ENCODE measurements around the gene GRM5.

The GRM5 gene

GRCh38 chr11:88576741-88577140 lies 489.0 kb downstream of the GRM5 start:
- Histone ChIP-seq H3K9me3 (ENCODE audit: low read length) (no peaks in the 10 kb centered on the region), H3K27ac (ENCODE audit: low read depth, low read length, poor library complexity, severe bottlenecking) (no peak overlapping the region), H4K20me1 (ENCODE audit: insufficient read depth, low read length) (no peaks in the 10 kb centered on the region), H3K36me3 (ENCODE audit: insufficient read depth, low read length) (no peaks in the 10 kb centered on the region), H3K9ac (ENCODE audit: low read length) (no peak overlapping the region), H3K4me3 (ENCODE audit: low read depth, low read length, poor library complexity, severe bottlenecking) (no peak overlapping the region), H3K4me1 (ENCODE audit: insufficient read depth, low read length, severe bottlenecking) (no peaks in the 10 kb centered on the region), H3K79me2 (ENCODE audit: insufficient read depth, low read length) (no peaks in the 10 kb centered on the region), H3K27me3 (ENCODE audit: insufficient read depth, low read length) (no peaks in the 10 kb centered on the region), H3F3A (ENCODE audit: insufficient read depth, low read length) (no peaks in the 10 kb centered on the region), H3K9me2 (ENCODE audit: low read depth, low read length) (no peaks in the 10 kb centered on the region), H3K4me2 (ENCODE audit: low read length) (no peak overlapping the region), H2AFZ (ENCODE audit: low read length) (no peak overlapping the region)
- TF ChIP-seq CTCF (IDR thresholded peaks at IDR 0.05; ENCODE audit: low read length) (no peak), EZH2 (IDR thresholded peaks at IDR 0.05; ENCODE audit: borderline replicate concordance, low read length) (no peak)

- H3K27me3 ChIP-seq (ENCODE audit: insufficient read depth, low read length) = no peaks in the 10 kb centered on the region
- H3K36me3 ChIP-seq (ENCODE audit: insufficient read depth, low read length) = no peaks in the 10 kb centered on the region
- no peaks in the 10 kb centered on the region for H3K4me1 ChIP-seq (ENCODE audit: insufficient read depth, low read length, severe bottlenecking)
- H3K4me3 ChIP-seq (ENCODE audit: low read depth, low read length, poor library complexity, severe bottlenecking) = no peak overlapping the region
- no peak overlapping the region for H2AFZ ChIP-seq (ENCODE audit: low read length)
- no peak overlapping the region for H3K9ac ChIP-seq (ENCODE audit: low read length)
- H3K9me2 ChIP-seq (ENCODE audit: low read depth, low read length) = no peaks in the 10 kb centered on the region
- TF ChIP-seq EZH2 (IDR thresholded peaks at IDR 0.05; ENCODE audit: borderline replicate concordance, low read length) = no peak
- TF ChIP-seq CTCF (IDR thresholded peaks at IDR 0.05; ENCODE audit: low read length) = no peak
- no peaks in the 10 kb centered on the region for H3K9me3 ChIP-seq (ENCODE audit: low read length)
- no peak overlapping the region for H3K4me2 ChIP-seq (ENCODE audit: low read length)
- no peaks in the 10 kb centered on the region for H4K20me1 ChIP-seq (ENCODE audit: insufficient read depth, low read length)
- H3F3A ChIP-seq (ENCODE audit: insufficient read depth, low read length) = no peaks in the 10 kb centered on the region
- no peaks in the 10 kb centered on the region for H3K79me2 ChIP-seq (ENCODE audit: insufficient read depth, low read length)
- no peak overlapping the region for H3K27ac ChIP-seq (ENCODE audit: low read depth, low read length, poor library complexity, severe bottlenecking)
These were observed 489.9 kb downstream of the GRM5 start for GRCh38 chr11:88575916-88576315.

GRCh38 chr11:88569342-88569741 lies 496.4 kb downstream of the GRM5 start:
- no peak overlapping the region for H2AFZ ChIP-seq (ENCODE audit: low read length)
- no peaks in the 10 kb centered on the region for H3K9me3 ChIP-seq (ENCODE audit: low read length)
- no peak for TF ChIP-seq CTCF (IDR thresholded peaks at IDR 0.05; ENCODE audit: low read length)
- no peak for TF ChIP-seq EZH2 (IDR thresholded peaks at IDR 0.05; ENCODE audit: borderline replicate concordance, low read length)
- no peaks in the 10 kb centered on the region for H3K27me3 ChIP-seq (ENCODE audit: insufficient read depth, low read length)
- no peaks in the 10 kb centered on the region for H3K36me3 ChIP-seq (ENCODE audit: insufficient read depth, low read length)
- no peak overlapping the region for H3K4me2 ChIP-seq (ENCODE audit: low read length)
- no peaks in the 10 kb centered on the region for H4K20me1 ChIP-seq (ENCODE audit: insufficient read depth, low read length)
- no peaks in the 10 kb centered on the region for H3K9me2 ChIP-seq (ENCODE audit: low read depth, low read length)
- no peaks in the 10 kb centered on the region for H3K79me2 ChIP-seq (ENCODE audit: insufficient read depth, low read length)
- H3K4me3 ChIP-seq (ENCODE audit: low read depth, low read length, poor library complexity, severe bottlenecking) = no peak overlapping the region
- no peak overlapping the region for H3K9ac ChIP-seq (ENCODE audit: low read length)
- H3K4me1 ChIP-seq (ENCODE audit: insufficient read depth, low read length, severe bottlenecking) = no peaks in the 10 kb centered on the region
- no peaks in the 10 kb centered on the region for H3F3A ChIP-seq (ENCODE audit: insufficient read depth, low read length)
- no peak overlapping the region for H3K27ac ChIP-seq (ENCODE audit: low read depth, low read length, poor library complexity, severe bottlenecking)
